Mesothelial cell of epicardium (in vitro differentiated cells): ENCODE measurements around the gene SSC5D. TPM values are rescaled to one million over a fixed set of nuclear protein-coding genes. Genes with fewer than 3 reads are reported as not detected.
A peak's percentile ranks its signal among the peaks of the same experiment; 100 is the strongest.

Source experiments
- DNase-seq, 2 experiments: peaks; one replicate each; pipeline ENCODE4 v3.0.0; 2021; ENCODE audit warnings: low spot score in 2 of 2; ENCODE audit not compliant: unreplicated experiment in 2 of 2
- H3K27ac Mint-ChIP-seq: 2 replicates; pipeline ENCODE4 v1.8.0; 2021; ENCODE audit warnings: mixed read lengths
- H3K27me3 Mint-ChIP-seq: 2 replicates; pipeline ENCODE4 v1.8.0; 2021; ENCODE audit warnings: low read depth, mixed read lengths
- H3K36me3 Mint-ChIP-seq: 2 replicates; pipeline ENCODE4 v1.8.0; 2021; ENCODE audit warnings: mixed read lengths
- H3K4me1 Mint-ChIP-seq: 2 replicates; pipeline ENCODE4 v1.8.0; 2021; ENCODE audit warnings: mixed read lengths
- H3K4me3 Mint-ChIP-seq: 2 replicates; pipeline ENCODE4 v1.8.0; 2021; ENCODE audit warnings: mild to moderate bottlenecking, moderate library complexity, mixed read lengths
- H3K9me3 Mint-ChIP-seq: 2 replicates; pipeline ENCODE4 v1.8.0; 2021; ENCODE audit warnings: mixed read lengths
- total RNA-seq: library from RNA; stranded (reverse); gene quantifications from 3 replicates; pipeline ENCODE4 v1.2.1, GENCODE V29; 2021
- TF ChIP-seq, protein P1 (sequence below): fragments of 200-600 bp; sonication (generic); IDR thresholded peaks from one replicate; pipeline ENCODE4 v1.5.0; 2021; ENCODE audit warnings: antibody characterized with exemption; ENCODE audit not compliant: unreplicated experiment

SSC5D gene
- total RNA-seq, 1 donor from 2014 or later: 7.0 TPM

DNA sequence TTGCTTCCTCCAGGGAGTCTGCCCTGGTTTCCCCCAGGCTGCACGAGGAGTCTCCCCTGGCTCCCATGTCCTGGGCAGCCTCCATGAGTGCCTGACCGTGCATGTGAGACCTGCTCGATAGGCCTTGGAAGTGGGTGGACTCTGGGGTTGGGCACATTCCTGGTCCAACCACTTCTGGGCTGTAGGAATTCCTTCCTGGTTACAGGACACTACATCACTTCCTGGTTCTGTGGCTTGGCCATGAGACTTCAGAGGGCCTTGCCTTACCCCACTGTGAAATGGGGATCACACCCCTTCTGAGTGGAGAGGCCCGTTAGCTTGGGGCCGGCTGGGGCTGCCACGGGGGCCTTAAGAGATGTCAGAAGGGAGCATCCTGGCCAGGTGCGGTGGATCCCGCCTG lies 15.8 kb upstream of the SSC5D start:
- no peak for DNase-seq
- no peak overlapping the region for H3K4me3 Mint-ChIP-seq
- H3K4me1 Mint-ChIP-seq: peaks cover 13% of the 10 kb centered on the region
- H3K27me3 Mint-ChIP-seq: peaks cover 2% of the 10 kb centered on the region
- no peak overlapping the region for H3K27ac Mint-ChIP-seq
- H3K9me3 Mint-ChIP-seq: no peaks in the 10 kb centered on the region
- TF ChIP-seq, protein P1, sequence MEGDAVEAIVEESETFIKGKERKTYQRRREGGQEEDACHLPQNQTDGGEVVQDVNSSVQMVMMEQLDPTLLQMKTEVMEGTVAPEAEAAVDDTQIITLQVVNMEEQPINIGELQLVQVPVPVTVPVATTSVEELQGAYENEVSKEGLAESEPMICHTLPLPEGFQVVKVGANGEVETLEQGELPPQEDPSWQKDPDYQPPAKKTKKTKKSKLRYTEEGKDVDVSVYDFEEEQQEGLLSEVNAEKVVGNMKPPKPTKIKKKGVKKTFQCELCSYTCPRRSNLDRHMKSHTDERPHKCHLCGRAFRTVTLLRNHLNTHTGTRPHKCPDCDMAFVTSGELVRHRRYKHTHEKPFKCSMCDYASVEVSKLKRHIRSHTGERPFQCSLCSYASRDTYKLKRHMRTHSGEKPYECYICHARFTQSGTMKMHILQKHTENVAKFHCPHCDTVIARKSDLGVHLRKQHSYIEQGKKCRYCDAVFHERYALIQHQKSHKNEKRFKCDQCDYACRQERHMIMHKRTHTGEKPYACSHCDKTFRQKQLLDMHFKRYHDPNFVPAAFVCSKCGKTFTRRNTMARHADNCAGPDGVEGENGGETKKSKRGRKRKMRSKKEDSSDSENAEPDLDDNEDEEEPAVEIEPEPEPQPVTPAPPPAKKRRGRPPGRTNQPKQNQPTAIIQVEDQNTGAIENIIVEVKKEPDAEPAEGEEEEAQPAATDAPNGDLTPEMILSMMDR: no peak
- no peaks in the 10 kb centered on the region for H3K36me3 Mint-ChIP-seq

DNA sequence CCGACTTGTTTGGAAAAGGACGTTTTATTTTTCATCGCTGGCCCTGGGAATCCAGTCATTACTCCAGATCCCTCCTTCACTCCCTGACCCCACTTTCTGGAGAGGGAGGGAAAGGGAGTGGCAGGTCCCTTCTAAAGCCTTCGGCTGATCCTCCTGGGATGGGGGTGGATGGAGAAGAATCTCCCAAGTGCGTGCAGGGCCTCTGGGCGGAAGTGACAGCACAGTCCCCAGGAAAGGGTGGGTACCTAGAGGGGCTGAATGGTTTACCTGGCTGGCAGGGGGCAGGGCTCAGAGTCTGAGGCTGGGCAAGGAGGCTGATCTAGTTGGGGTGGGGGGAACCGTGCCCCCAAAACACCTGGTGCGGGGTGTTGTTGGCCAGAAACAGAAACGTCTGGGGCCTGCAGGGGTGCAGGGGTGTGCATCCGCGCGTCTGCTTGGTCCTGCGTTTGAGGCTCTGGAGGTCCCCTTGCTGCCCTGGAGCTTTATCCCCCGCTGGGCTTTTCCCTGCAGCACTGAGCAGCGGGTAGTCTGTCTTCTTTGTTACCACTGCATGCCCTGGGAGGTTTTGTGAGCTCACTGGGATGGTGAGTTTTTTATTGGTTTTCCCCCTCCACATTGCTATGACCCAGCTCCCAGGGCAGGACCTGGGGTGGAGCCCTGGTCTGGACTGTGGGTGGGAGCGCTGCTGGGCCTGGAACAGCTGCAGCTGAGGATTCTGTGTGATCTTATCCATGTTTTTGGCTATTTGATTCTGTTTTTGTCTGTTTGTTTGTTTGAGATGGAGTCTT lies 14.8 kb upstream of the SSC5D start:
- no peaks in the 10 kb centered on the region for H3K36me3 Mint-ChIP-seq
- no peaks in the 10 kb centered on the region for H3K27me3 Mint-ChIP-seq
- DNase-seq: no peak
- H3K9me3 Mint-ChIP-seq: no peaks in the 10 kb centered on the region
- no peak overlapping the region for H3K27ac Mint-ChIP-seq
- peaks cover 17% of the 10 kb centered on the region for H3K4me1 Mint-ChIP-seq
- H3K4me3 Mint-ChIP-seq: no peak overlapping the region
- TF ChIP-seq, protein P1: no peak

DNA sequence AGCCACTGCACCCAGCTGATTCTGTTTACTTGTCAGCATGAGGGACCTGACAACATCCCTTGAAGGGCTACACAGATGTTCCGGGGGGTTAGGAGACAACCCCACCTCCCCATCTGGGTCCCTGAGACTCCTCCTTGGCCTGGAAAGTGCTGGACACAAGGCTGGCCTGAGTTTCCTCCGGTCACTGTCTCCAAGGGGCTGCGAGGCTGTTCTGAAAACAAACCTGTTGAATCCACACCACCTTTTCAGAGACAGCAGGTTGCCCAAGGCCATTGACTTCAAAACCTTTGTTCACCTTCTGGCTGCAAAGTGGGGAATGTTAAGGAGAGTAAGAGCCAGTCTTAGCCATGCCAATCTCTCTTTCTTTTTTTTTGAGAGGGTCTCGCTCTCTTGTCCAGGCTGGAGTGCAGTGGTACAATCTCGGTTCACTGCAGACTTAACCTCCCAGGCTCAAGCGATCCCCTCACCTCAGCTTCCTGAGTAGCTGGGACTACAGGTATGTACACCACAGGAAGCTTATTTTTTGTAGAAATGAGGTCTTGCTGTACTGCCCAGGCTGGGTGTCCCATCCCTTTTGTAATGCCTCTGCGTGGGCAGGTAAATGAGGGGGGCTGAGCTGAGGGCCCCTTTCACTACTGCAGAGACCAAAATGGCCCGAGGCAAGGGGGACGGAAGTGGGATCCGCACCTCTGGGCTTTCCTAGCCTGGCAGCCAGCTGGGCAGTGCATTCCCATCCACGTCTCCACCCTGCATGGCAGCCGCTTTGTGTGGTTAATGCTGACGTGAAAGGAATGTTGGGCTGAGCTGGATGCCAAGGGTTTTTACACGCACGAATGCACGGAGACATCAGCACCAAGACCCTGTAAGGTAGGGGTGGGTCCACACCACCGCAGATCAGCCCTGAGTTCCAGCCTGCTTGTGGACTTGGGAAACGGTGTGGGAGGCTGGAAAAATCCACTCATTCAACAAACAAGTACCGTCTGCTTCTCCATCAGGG lies 13.7 kb upstream of the SSC5D start:
- Mint-ChIP-seq H3K4me1 (peaks cover 22% of the 10 kb centered on the region), H3K4me3 (no peak overlapping the region), H3K27ac (no peak overlapping the region), H3K27me3 (no peaks in the 10 kb centered on the region), H3K36me3 (no peaks in the 10 kb centered on the region), H3K9me3 (no peaks in the 10 kb centered on the region)
- TF ChIP-seq, protein P1: no peak
- no peak for DNase-seq

DNA sequence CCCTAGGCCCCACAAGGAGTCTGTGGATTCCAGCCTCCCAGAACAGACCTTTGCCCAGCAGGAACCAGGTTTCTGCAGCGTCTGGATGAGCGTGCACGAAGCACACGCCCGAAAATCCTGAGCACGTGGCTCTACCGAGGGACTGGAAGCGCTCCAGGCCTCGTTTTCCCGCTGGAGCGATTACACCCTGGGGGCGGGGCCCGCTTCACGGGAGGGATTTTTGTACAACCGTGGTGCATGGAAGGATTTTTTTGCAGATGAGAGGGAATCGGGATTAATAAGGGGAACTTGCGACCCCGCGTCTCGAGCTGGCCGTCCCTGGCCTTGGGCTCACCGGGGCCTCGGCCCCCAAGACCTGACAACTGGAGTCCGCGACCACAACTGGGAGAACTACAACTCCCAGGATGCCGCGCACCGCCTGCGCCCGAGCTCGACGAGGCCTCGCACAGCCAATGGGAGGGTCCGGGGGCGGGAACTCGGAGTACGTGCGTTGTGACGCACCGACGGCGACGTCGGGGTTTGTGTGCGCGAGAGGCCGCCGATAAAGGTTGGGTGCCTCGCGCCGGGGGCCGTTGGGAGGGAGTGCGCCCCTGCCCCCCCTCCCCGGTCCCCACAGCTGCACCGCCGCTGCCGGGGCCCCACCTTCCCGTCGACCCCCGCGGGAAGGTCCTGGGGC lies 12.0 kb upstream of the SSC5D start, which contains the start of gene ZNF628:
TSS of gene ZNF628 (plus strand) at position 518 of the 676 bp plus-strand sequence. CDS start 3,294 bp downstream, outside the sequence.
- H3K4me1 Mint-ChIP-seq: peaks cover 22% of the 10 kb centered on the region

DNA sequence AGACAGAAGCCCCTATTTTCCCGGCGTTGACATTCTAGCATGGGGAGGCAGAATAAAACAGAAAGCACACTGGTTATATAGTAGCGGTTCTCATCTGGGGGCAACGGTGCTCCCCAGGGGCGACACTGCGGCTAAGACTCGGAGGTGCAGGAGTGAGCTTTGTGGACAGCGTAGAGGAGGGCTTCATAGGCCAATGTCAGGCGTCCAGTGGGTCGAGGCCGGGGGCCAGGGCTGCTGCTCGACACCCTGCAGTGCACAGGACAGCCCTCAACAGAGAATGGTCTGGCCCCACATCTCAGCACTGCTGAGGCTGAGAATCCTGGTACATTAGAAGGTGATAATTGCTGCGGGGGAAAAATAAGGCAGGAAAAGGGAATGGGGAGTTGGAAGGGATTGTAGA lies 10.3 kb upstream of the SSC5D start:
- H3K9me3 Mint-ChIP-seq: no peaks in the 10 kb centered on the region
- no peak for DNase-seq
- H3K4me3 Mint-ChIP-seq: peak overlapping the region; percentile 88
- peaks cover 22% of the 10 kb centered on the region for H3K4me1 Mint-ChIP-seq
- no peaks in the 10 kb centered on the region for H3K36me3 Mint-ChIP-seq
- peak overlapping the region; percentile 38 for H3K27ac Mint-ChIP-seq
- TF ChIP-seq, protein P1: no peak
- H3K27me3 Mint-ChIP-seq: no peaks in the 10 kb centered on the region

More for the DNA sequence above, 12.0 kb upstream of the SSC5D start, which contains the start of gene ZNF628:
- no peaks in the 10 kb centered on the region for H3K27me3 Mint-ChIP-seq
- peak within 1 kb of the TSS; percentile 88 for H3K4me3 Mint-ChIP-seq
- DNase-seq: peak; percentile 96 to 98
- H3K9me3 Mint-ChIP-seq: no peaks in the 10 kb centered on the region
- H3K36me3 Mint-ChIP-seq: no peaks in the 10 kb centered on the region
- TF ChIP-seq, protein P1: no peak
- peak within 1 kb of the TSS; percentile 96 for H3K27ac Mint-ChIP-seq
